GM18873 (cell line): Measurements from ENCODE around the gene MOB2.
"Not testable (repeated sequence)": the region's sequence is repeated elsewhere in the genome, so short reads cannot be mapped to it uniquely, and the experiment has no call there.

ENCODE experiments used
- ATAC-seq: cut with Tn5 transposase; IDR thresholded peaks from one replicate; pipeline ENCODE4 v1.9.1; 2021; ENCODE audit warnings: mild to moderate bottlenecking, moderate library complexity, moderate number of reproducible peaks; ENCODE audit not compliant: unreplicated experiment, low FRiP score

Gene MOB2

DNA sequence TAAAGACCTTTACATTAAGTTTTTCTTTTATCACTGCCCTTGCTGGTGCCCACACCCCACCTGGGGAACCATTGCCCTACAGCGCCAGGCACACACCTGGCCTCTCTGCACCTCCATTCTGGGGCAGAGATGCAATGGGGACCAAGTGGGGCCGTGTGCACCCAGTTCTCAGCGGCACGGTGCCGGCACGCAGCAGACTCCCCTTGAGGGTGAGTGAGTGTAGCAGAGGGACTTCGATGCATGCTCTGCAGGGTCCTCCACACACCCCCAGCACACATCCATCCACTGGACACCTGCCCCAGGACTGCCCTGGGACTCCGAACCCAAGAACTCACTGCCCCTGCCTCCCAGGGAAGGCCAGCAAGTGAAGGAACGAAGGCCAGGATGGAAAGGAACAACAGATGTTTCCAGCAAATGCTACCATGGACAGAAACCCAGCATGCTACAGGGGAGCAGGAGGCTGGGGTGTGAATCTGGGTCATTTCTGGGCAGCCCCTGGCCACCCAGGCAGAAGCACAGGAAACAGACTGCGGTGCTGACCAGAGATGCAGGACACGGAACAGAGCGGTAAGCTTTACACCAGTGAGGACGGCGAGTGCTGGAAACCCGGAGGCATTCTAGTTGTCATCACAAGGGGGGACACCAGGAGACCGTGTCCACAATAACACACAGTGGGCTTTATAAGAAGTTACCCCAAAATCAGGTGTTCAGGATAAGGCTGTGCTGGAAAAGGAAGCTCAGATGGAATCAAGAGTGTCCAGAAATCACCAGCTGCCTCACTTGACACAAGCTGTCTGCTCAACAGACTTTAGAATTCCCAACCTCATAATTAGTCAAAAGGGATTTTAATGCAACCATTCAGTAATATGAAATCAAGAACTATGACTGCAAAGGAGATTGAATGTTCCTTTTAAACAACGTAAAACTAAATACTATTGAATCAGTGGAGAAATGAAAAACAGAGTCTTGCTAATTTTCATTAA lies 32.7 kb upstream of the MOB2 start:
- no peak for ATAC-seq

DNA sequence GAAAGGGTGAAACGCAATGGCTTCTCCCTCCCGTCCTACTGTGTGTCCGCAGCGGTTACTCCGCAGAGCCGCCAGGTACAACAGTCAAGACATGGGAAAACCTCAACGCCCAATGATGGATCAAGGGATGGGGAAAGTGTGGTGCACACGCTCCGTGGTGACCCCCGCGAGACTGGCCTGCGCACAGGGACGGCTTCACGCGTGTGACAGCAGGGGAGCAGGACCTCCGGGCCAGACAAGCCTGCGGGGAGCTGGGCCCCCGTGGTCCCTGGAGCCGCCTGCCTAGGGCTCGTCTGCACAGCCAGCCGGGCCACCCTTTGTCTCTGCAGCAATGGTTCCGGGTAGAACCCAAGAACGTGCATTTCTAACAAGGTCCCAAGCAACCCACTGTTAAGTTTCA lies 31.7 kb upstream of the MOB2 start:
- ATAC-seq: no peak

DNA sequence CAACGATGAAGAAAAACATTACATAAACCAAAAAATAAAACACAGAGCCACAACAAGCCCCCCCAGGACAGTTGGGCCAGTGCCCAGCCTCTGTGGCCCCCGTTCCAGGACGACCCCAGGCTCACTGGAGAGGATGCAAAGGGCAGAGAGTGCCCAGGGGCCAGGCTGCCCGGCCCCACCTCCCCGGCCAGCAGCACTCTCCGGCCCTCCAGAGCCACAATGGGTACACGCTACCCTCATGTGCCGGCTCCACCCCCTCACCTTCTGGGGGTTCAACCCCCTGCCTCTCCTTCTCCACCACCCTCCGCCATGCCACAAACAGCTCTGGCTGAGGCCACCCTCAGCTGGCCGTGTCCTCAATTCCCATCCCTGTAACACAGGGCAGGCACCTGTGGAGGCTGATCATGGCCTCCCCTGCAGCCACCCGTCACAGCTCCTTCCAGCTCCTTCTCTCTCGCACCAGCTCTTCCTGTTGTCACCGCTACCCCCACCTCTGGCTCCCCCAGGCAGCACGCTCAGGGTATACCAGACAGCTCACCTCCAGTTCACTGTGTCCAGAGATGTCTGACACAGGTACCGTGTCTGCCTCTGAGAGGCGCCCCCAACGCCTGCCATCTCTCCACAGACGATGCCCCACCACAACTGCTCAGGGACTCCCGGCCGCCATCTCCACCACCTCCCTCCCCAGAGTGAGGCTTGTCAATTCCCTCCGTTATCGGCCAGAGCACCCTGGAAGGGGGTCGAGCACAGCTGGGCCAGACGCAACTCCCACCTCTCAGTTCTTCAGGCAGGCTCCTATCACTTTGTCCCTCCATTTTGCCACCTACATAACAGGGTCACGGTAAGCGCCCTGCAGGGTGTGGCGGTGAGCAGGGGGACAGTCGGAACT lies 30.8 kb upstream of the MOB2 start:
- no peak for ATAC-seq

DNA sequence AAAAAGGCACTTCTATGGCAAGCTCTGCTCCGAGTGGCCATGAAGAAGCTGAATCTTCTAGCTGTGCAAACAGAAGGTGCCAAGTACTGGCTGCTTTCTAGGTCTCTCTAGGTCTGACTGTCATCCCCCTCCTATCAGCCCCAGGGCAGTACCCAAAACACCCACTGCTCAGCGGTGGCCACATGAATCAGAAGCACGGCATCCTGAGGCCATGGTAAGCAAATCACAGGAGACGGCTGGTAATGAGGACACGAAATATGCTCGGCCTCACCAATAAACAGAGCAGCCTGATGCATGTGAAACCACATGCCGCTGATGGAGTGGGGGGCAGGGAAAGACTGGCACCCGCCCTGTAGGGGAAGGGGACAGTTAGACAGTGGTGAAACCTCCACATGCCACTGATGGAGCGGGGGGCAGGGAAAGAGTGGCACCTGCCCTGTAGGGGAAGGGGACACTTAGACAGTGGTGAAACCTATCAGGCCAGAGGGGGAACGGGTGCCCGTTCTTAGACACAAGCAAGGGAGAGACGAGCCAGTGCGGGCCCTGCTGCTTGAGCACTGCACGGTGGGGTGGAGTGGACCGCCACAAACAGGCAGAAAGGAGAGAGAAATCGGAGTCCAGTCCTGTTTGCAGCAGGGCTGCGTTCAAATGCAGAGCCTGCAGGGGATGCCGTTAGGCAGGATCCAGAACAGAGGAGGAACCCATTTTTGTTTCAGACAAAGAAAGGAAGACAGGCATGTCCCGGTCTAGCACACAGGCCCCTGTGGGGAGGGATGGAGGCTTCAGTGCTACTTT lies 29.9 kb upstream of the MOB2 start:
- ATAC-seq: no peak

DNA sequence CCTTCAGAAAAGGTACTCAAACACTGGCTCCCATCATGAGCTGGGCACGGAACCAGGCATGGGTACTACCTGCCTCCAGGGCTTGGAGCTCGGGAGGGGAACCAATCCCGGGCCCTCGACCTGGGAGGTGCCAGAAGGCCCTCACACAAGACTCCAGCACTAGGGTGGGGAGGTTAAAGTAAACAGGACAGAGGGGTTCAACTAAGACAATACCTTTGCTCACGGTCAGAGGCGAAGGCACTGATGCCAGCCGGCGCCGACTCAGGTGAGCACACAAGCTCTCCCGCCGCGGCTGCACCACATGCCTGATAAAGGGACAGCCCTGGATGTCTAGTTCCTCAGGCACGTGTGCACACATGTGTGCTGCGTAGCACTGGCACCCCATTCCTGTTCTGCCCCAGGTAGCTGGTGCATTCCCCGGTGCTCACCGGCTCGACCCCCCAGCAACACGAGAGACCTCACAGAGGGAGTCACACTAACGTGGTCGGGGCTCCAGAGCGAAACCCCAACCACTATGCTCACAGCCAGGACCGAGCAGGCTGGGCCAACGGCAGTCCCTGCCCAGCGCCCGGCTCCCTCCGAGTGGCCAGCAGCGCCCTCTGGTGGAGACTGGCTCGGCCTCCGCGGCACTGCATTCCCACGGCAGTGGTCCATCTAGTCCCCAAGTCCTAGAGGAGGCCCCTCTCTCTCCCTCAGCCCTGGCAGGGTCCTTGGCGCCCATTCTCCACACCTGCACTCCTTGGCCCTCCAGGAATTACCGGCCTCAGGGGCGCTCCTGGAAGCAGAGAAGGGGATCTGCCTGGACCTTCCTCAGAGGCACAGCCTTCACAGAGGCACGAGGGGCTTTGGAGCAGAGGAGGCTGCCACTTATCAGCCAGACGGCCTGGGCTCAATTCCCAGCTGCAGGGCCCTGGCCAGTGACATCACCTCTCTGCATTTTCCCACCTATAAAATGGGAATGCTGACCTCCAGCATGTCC lies 28.8 kb upstream of the MOB2 start:
- no peak for ATAC-seq

DNA sequence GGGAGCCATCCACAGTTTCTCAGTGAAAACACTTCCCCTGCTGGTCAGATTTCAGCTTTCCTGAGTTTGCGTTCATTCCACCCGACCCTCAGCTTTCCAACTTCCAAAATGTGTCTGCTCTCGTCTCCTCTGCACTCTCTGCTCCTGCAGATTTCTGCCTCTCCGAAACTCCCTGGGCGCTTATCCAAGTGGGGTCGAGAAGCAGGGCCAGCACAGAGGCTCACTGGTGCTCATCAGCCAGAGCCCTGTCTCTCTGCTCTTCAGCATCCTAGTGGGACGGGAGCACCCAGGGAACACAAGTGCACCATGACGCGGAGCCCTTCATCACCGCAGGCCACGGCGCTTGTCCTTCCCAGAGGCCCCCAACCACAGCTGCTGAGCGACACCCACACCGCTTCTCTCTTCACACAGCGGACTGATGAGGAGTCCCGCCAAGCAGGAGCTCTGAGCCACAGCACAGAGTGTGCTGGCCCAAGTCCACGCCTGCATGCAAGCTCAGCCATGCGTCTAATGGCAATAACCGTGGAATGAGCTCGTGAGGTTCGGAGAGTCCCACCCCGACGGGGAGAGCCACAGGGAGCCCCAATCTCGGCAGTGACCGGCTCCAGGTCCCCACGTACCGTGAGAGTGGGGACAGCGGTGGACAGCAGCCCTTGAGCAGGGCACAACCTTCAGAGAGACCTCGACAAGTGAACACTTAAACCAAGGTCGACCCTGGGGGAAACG lies 27.9 kb upstream of the MOB2 start:
- no peak for ATAC-seq

DNA sequence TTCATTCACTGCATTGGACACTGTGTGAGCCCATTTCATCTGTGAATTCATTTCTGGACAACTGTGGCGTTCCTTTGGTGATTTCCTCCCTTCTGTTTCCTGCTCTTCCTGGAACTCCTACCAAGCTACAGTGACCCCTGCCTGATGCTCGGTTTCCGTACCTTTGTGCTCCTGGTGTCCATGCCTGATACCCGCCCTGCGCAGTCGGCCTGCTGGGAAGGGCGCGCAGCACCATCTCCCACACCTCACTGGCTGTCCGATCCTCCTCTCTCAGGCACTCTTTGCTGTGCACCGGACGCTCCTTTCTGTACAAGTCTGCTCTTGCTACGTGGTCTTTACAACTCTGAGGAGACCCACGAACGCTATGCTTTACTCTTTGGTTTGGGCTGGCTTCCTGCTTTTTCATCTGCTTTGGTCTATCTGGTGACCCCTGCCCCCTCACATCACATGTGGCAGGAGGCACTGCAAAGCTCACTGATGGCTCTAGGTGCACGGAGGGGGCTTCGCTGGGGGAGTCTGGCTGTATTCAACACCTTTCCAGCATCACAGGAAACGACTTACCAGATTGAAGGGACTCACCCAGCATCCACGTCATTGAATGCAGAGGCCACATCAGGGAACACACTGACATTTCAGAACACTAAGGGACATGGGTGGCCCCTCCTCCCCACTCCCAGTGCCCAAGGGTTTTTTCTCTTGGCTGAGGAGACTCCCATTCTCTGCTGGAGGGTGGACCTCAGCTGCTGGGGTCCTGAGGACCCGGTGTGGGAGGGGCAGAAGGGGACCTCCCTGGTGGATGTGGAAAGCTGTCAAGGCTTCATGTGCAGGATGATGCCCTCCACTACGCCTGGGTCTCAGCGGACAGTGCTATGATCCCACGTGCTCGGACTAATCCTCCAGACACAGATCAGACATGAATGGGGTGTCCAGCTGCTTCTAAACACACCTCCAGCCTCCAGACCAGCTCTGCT lies 27.0 kb upstream of the MOB2 start:
- no peak for ATAC-seq

DNA sequence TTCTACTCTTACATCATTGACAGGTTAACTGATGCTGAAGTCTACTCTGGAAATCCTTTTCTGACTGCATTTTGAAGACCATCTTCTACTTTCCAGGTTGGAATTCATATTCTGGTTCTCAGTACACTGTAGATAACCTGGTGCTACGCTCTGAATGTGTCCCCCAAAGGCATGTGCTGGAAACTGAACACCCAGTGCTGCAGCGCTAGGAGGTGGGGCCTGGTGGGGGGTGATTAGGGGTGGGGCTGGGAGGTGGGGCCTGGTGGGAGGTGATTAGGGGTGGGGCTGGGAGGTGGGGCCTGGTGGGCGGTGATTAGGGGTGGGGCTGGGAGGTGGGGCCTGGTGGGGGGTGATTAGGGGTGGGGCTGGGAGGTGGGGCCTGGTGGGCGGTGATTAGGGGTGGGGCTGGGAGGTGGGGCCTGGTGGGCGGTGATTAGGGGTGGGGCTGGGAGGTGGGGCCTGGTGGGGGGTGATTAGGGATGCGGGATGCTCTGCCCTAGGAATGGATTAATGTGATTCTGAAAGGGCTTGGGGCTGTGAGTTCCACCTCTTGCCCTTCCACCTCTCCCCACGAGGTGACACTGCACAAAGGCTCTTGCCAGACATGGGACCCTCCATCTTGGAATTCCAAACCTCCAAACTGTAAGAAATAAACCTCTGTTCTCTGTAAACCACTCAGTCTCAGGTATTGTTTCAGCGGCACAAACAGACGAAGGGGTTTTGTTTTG lies 26.1 kb upstream of the MOB2 start:
- not testable (repeated sequence) for ATAC-seq

DNA sequence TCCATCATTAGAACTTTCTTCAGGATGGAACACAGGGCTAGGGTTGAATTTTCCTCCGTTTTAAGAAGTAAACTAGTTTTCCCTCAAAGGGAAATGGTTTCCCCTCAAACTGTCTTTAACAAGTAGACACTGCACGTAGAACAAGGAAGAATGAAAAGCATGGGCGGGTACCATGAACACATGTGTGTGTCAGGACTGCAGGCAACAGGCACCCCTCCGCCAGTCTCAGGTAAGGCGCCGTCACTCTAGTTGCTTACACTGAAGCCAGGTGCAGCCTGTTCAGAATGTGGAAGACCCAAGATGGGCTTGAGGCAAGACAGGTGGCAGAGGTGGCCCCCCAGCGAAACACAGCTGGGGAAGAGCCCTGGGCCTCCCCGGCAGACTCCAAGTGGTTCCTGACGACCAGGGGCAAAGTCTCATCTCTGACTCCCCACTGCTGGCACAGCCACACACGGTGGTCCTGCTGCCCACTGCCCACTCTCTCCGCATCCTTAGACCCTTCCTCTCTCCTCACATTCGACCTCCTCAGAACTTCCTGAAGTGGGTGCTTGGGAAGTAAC lies 25.4 kb upstream of the MOB2 start:
- no peak for ATAC-seq

DNA sequence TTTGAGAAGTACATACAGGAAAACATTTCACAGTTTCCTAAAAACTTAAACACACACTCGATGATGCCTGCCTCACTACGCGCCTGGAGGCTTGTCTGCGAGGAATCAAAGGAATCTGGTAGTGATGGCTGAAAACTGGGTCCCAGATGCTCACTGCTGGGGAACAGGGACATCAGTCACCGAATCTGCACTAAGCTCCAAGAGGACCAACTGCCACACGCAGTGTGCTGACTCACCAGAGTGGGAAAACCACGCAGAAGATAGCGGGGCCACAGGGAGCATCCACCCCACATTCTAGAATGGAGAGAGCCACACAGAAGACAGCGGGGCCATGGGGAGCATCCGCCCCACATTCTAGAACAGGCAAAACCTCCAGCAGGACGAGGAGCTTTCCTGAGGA lies 24.3 kb upstream of the MOB2 start:
- ATAC-seq: no peak

DNA sequence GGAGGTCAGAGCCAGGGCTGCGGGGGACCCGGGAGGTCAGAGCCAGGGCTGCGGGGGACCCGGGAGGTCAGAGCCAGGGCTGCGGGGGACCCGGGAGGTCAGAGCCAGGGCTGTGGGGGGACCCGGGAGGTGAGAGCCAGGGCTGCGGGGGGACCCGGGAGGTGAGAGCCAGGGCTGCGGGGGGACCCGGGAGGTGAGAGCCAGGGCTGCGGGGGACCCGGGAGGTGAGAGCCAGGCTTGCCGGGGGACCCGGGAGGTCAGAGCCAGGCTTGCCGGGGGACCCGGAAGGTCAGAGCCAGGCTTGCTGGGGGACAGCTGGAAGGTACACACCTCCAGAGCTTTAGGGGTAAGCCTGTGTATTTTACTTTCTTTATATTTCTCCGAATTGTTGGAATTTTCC lies 23.8 kb upstream of the MOB2 start:
- ATAC-seq: not testable (repeated sequence)

DNA sequence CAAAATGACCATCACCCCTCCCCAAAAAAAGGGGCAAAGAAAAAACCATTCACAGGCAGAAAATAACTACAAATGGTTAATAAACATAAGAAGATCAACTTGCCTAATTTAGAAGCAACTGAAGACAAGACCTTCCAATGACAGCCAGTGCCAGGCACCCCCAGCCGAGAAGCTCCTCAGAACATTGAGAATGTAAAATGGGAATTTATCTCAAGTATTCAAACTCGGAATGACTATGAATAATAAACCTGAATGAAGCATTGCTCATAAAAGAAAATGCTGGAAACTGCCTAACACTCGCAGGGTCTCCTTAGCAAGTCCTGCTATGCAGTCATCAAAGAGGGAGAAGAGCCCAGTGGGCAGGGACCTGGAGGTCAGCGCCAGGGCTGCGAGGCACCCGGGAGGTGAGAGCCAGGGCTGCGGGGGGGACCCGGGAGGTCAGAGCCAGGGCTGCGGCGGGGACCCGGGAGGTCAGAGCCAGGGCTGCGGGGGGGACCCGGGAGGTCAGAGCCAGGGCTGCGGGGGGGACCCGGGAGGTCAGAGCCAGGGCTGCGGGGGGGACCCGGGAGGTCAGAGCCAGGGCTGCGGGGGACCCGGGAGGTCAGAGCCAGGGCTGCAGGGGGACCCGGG lies 23.2 kb upstream of the MOB2 start:
- ATAC-seq: no peak

DNA sequence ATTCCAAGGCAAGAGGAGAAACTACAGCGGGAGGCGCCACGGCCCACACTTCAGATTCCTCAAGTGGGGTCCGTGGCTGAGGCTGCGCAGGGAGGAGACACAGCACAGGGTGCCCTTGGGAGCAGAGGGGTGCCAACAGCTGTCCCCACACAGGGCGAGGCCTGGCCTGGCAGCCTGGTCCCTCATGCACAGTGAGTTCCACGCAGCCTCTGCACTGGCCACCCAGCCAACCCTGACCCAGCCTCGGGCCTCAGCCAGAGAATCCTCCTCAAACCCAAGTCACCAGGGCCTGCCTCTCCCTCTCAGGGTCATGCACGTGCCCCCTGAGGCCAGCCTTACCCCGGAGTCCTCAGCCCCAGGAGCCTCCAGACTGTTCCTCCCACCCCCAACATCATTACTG lies 22.4 kb upstream of the MOB2 start:
- no peak for ATAC-seq

DNA sequence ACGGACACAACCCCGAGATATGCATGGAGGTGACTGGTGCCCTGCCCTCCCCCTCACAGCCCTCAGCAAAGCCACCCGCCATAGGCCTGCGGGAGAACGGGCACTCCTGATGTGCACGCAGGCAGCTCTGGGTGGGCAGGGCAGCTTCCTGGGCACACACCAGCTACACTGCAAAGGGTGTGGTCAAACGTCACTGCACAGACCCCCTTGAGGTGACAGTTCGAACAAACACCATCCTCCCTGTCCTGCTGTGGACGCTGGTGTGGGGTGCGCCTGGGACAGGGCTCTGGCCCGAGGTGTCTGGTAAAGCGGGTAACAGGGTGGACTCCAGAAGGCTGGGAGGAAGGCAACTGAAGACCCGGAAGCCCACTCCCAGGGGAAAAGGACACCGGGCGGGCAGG lies 21.9 kb upstream of the MOB2 start:
- ATAC-seq: no peak

DNA sequence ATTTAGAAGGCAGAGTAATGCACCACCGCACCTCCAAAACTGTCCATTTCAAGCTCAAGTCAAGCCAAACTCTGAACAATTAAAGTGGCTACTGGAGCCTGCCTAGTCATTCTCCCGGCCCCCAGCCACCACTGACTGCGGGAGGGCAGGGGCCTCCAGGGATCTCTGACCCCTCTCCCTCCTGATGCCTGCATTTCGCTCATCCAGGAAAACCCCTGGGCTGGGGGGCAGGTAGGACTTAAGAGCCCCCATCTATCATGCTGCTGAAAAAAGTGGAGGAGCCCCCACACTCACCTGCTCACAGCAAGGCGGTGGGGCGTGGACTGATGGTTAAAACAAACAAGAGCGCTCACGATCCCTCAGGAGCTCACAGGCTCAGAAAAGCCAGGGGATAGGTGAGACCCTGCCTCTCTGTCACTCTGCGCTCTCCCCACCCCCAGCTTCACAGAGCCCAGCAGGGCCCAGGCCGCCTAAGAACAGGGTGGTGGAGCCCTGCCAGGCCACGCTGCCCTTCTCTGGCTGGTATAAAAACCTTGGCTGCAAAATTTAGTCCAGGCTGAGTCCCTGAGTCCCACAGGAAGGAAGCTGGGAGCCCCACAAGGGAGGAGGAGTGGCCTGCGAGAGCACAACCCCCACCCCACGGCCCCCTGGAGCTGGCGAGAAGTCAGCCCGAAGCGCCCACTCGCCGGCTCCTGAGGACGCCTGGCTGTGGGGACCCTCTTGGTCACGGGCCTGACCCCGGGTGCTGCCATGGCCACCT lies 21.0 kb upstream of the MOB2 start:
- ATAC-seq: no peak

DNA sequence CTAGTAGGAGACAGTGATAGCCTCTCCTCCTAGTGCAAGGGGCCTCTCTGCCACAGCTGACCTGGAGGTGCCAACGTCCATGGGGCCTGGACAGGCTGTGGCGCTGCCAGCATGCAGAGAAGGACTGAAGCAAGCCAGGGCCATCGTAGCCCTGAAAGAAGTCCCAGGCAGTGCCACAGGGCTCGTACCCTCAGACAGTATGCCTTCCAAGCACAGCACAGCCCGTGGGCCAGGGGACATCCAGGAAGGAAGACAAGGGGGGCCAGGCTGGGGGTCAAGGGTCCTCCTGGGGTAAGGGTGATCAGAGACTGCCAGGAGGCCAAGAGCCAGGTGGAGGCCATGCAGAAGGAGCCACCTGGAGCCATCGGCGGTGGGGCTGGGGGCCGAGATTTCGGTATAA lies 20.4 kb upstream of the MOB2 start:
- ATAC-seq: no peak
